Middle frontal gyrus (tissue), 1 donor: ENCODE results near the gene PITPNM2.
"Not testable (repeated sequence)": the region's sequence is repeated elsewhere in the genome, so short reads cannot be mapped to it uniquely, and the experiment has no call there.

Source experiments
- DNase-seq: peaks from one replicate; pipeline ENCODE4 v3.0.0-alpha.2; 2015; ENCODE audit warnings: low spot score; ENCODE audit errors: extremely low spot score

The PITPNM2 gene

GRCh38 chr12:123120452-123121166 is 30.3 kb downstream of the PITPNM2 start:
- no peak for DNase-seq

GRCh38 chr12:123119808-123120207 is 31.1 kb downstream of the PITPNM2 start:
- no peak for DNase-seq

DNA sequence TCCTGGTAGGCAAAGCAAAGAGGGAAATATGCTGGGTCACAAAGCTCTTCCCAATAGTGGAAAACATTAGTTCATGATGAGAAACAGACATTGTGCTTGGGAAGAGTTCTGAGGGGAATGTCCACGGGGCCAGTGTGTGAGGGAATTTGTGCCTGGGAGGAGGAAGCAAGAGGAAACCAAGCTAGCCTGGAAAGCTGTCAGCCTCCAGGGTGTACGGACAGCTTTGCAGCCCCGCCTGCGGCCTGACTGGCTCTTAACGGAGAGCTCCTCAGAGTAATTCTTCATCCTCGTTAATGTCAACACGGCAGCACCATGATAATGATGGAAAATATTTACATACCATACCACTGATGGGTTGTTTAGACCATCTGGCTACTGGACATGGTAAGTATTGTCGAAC is 32.4 kb downstream of the PITPNM2 start:
- DNase-seq, result no peak

GRCh38 chr12:123115409-123116121 is 35.3 kb downstream of the PITPNM2 start:
- peak; percentile 76 for DNase-seq

DNA sequence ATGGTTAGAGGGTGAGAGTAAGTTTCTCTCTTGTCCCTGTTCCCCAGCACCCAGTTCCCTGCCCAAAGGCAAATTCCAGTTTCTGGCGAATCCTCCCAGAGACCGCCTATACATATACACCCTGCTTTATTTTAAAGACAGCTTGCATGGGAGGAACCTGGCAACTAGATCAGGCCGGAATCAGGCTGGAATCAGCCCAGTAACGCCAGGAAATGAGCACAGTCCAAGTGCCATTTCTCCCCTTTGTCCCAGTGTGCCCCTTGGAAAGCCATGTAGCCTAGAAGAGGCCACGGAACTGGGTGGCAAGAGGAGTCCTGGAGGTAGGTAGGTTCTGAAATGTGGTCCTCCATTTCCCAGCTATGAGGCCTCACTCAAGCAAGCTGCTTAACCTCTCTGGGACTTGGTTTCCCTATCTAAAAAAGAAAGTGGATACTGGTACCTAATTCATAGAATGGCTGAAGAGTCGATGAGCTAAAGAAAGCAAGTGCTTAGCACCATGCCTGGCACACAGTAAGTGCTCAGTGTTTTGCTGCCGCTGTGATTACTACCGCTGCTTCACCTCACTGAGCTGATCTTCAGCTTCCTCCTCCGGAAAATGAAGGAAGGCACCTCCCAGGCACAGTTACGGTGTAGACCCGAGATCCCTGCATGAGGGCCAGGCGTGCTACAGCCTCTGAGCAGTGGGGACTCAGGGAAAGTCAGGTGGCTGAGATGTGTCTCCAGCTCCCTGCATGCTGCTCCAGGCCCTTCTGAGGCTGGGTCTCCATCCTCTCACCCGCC is 36.4 kb downstream of the PITPNM2 start:
- no peak for DNase-seq

GRCh38 chr12:123113026-123113425 is 37.9 kb downstream of the PITPNM2 start:
- DNase-seq, result no peak

DNA sequence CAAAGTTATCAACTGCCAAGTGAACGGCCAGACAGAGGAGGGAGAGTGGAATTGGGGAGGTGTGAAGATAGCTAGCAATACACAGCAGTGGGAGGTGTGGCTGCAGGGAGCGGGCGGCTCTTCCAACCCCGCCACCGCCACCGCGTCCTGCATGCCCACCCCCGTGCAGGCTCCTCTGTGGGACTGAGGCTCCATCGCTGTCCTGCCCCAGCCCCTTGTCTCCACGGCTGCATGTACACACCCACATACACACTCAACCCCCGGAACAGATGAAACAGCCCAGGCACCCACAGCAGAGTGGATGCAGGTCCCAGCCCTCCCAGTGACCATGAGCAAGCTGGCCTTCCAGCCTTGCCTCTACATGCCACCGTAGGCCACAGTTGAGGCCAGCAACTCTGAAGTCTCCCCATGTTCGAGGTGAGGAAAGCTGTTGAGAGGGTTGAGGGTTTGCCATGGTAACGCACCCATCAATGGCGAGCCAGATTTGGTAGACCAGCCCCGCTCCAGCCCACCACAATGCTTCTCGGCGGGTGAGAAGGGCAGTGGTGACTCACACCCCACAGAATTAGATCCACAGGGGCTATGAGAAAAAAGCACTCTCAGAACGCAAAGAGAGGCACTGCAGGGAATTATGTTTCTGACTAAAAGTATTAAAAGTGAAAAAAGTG is 39.3 kb downstream of the PITPNM2 start:
- no peak for DNase-seq

DNA sequence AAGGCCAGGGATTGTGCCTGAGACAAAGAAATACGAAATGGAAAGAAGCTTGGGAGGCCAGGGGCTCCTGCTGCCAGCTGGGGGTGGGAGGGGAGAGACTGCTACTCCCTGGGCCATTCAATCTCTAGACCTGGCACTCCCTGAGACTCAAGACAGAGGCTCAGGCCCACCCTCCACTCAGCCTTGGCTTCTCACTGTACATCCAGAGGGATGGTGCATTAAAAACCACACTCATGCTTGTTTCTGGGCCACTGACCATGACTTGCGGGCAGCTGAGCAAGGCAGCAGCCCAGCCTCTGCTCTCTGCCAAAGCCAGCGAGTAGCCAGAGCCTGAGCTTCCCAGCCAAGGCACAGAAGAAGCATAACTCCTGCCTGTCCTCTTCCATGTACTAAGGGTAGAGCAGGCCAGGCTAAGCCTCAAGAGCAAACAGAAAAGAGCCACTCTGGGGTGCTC is 41.5 kb downstream of the PITPNM2 start:
- DNase-seq, result no peak

DNA sequence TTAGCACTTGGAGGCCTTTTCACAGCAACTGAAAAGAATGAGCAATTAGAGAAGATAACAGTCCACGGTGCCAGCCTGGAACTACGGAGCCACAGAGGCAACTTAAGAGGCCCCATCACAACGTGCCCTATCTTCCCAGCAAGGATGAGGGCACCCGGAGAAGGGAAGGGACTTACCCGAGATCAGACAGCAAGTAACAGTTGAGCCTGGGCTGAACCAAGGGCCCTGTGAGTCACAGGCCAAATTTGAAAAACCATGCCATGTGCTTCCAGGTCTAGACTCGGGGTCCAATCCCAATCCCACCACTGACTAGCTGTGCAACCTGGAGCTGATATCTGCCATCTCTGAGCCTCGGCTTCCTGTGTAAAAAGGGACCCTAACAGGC is 42.2 kb downstream of the PITPNM2 start:
- DNase-seq, result no peak

- DNase-seq, result no peak
These were observed 42.8 kb downstream of the PITPNM2 start for GRCh38 chr12:123107926-123108681.

- DNase-seq, result no peak
These were observed 44.1 kb downstream of the PITPNM2 start for GRCh38 chr12:123106640-123107359.

DNA sequence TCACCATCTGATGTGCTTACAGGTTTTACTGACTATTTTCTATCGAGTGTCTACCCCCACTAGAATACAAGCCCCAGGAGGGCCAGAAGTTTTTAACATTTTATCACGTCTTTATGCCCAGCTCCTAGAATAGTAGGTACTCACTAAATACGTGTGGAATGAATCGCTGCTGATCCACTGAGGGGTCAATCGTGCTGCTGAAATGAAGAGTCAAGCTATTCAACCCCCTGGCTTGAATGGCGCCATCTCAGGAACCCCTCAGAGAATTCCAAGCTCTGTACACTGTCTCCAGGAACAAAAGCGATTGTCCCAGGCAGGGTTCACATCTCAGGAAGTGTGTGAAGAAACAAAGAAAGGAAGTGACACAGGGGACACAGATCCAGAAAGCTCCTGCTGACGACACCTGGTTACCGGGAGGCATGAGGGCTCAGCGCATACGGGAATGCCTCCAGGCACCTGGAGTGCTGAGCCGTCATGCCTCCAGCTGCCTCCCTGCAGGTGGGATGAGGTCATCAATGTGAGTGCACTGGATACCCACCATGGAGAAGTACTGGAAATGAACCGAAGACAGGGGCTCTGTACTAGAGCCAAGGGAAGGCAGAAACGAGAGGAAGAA is 45.6 kb downstream of the PITPNM2 start:
- no peak for DNase-seq

GRCh38 chr12:123104809-123105208 is 46.1 kb downstream of the PITPNM2 start:
- DNase-seq, result no peak

- not testable (repeated sequence) for DNase-seq
These were observed 46.8 kb downstream of the PITPNM2 start for GRCh38 chr12:123104094-123104493.

DNA sequence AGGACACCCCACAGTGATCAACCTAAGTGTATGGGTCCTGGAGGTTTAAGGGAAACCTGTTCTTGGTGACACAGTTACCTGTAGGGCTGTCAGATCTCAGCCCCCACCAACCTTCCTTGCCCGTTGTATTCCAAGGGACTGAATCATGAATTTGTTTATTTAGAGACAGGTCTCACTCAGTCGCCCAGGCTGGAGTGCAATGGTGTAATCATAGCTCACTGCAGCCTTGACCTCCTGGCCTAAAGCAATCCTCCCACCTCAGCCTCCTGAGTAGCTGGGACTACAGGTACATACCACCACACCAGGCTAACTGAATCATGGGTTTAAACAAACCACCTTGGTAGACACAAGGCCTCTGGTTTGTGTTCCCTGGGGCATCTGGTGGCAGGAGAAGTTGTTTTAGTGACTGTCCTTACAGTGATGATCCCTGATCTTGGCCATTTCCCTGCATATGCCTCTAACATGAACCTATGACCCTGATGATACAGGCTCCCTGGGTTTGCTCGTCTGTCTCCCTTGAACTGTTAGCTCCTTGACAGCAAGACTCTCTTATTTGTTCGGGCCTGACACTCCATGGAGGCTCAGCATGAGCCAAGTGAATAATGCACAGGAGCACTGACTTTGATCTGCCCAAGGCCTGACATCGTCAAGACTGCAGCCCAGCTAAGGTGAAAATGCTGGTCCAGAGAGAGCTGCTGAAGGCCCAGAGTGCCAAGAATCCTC is 47.9 kb downstream of the PITPNM2 start:
- DNase-seq, result no peak

- DNase-seq, result no peak
These were observed 48.5 kb downstream of the PITPNM2 start for GRCh38 chr12:123102366-123102765.

GRCh38 chr12:123101526-123101925 is 49.4 kb downstream of the PITPNM2 start:
- no peak for DNase-seq
